GM21447 (cell line): ENCODE measurements around the gene CLCN2.

Source experiments
- ATAC-seq: cut with Tn5 transposase; IDR thresholded peaks from one replicate; pipeline ENCODE4 v1.9.1; 2021; ENCODE audit not compliant: unreplicated experiment

The CLCN2 gene

DNA sequence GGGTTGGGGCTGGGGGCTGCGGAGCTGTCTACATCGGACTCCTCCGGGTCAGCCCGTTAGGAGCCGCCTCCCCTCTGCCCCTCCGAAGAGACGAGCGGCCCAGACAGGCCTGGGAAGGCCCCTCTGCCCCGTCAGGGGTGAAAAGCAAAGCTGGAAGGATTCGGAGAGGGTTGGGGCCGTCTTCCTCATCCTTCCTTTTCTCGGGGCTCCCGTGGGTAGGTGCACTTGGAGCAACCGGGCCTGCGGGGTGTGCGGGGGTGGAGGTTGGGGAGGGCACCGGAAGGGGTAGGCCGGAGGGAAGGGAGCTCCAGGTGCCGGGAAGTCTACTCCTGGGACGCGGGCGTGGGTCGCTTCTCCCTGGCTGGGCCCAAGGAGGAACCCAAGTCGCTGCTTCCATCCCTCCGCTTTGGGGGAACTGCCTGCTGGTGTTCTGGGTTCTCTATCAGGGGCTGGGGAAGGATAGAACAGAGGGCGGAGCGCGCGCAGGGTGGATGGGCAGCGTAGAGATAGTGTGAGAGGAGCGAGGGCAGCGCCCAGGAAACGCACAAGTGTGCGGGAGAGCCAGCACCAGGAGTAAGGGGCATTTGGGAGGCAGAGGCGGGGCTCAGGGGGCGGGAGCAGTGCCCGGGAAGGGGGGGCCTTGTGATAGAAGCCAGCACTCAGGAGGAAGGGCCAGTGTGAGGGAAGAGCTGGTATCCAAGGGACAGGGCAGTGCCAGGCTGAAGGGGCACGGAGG, 695 bp upstream of the CLCN2 start:
- ATAC-seq = peak; percentile 10

DNA sequence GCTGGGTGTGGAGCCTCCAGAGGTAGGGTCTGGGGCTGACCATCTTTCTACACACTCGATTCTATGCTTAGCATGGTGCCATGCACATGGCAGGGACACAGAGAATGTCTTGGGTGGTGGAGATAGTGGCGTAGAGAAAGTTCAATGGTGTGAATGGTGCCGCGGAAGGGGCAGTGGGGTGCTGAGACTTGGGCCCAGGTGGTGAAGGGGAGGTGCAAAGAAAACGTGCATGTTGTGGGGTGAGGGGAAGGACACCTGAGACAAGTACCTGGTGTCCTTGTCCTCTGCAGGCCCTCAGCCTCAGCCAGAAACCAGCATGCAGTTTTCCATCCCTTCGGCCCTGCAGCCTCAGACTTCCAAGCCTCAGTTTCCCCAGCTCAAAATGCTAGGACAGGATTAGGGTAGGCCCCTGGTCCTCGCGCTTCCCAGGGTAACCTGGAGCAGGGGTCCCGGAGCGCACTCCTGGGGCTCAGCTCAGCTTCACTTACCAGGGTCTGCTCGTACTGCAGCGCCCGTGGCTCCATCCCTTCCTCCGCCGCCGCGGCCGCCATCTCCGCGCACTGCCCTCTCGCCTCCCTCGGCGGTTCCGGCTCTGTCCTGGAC, 375 bp downstream of the CLCN2 start:
- no peak for ATAC-seq

DNA sequence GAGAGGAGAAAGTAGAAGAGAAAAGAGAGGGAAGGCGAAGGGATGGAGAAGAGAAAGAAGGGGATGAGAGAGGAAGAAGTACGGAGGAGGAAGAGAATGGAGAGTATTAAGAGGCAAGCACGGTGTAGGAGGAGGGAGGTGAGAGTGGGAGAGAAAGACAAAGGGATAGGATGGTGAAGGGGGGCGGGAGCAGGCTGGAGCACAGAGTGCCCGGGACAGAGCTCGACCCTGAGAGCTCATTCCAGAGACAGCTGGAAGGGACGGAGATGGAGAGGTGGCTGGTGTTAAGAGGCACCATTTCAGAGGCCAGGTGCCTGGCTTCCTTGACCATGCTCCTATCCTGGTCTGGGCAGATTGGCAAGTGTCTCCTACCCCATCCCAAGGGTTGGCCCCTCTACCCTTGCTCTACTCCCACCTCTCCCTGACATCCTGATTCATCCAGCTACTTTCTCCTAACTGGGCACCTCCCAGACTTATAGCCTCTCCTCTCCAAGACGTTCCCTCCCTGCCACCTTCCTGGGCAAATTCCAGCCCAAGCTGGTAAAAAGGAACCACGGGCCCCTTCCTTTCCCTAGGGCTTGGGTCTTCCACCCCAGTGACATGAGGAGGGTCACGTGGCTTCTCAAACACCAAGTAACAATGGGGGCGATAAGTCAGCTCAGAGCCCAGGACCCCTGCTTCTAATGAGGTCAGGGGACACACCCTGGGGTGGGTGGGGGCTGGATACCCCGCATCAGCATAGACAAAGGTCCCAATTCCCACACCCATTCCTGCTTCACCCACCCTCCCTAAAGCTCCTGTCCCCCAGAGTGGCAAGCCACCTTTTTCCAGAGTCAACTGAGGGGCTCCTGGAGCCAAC, 1.1 kb downstream of the CLCN2 start:
- no peak for ATAC-seq

DNA sequence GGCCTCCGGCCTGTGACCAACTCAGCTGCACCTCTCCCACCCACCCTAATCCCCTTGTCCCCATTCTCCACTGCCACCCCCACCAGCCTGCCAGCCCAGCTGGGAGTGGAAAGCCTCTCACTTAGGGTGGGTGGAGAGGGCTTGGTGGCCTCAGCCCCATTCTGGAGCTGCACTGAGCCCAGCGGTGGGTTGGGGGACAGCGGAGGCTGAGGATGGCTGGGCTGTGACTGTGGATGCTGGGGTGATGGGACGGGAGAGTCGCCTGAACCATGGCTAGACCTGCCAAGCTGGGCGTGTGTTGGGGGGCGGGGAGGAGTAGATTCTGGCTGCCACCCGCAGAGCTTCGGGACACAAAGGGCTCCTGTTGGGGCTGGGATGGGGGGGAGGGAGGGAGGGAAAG, 1.8 kb downstream of the CLCN2 start:
- no peak for ATAC-seq

DNA sequence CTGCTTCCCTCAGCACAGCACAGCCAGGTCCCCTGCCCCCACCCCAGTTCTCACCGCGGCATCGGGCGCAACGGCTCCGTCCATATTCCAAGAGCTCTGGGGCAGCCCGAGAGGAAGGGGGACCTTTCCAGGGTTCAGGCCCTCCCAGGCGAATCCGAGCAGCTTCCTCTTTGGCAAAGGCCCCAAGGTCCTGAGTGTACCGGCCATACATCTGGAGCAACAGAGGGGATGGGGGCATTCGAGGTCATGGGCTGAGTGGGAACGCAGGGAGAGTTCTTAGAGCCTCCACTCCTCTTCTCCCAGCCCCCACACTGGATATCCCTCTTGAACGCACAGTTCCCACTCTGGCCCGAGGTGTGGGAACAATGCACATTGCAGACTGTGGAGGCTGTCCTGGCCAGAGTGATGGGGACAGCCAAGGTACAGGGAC, 2.5 kb downstream of the CLCN2 start:
- ATAC-seq = no peak

DNA sequence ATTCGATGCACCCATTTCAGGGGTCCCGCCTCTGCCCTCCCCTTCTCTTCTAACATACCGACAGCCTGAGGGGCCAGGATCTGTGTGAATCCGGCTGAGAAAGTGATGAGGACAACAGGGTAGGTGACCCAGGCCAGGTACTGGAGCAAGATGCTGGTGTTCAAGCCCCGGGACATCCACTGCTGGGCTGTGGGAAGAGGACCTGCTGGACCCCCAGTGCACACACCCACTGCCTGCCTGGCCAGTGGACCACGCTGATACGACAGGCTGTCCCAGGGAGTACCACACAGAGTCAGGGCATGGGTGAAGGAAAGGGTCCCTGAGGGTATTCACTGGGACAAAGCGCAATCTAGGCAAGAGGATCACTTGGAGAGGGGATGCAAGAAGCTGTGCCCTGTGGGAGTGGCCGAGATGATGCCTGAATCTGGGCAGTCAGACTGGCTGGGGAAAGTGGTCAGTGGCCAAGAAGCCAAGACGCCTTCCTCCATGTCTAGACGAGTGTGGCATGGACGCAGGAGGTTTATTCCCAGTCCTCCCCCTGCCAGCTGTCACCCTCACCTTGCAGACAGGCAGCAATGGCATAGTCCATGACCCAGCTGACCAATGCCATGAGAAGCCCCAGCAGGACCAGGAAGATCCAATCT, 3.2 kb downstream of the CLCN2 start:
- ATAC-seq = no peak

DNA sequence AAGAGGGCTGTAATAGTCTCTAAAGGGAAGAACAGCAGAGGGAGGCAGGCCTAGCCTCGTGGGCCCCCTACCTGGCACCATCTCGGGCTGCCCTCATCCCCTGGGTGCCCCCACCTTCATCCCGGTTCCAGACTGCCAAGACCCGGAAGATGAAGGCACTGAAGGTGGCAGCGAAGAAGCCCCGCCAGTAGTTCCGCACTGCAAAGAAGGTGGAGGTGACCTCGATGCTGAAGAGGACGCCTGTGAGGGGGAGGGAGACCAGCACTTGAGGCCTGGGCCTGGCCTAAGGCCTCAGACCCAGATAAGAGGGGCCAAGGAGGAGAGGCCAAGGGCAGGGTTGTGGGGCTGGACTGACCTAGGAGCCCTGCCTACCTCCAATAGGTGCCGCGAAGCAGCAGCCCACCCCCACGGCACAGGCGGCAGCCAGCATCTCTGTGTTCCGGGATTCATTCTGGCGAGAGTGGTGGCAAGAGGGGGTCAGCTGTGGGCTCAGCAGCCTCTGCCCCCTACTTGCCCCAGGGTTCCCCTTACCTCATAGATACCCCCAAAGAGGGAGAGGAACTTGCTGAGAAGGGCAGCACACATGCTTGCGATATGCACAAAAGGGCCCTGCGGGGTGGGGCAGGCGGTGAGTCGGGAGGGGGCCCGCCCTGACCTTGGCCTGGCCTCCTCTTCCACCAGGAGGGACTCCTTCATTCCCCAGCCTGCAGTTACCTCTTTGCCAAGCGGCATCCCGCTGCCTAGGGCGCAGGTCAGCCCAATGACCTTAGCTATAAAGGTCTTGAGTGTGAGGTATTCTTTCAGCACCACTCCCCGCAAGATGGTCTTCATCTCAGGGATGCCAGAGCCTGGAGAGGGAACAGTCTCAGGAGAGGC, 3.9 kb downstream of the CLCN2 start:
- ATAC-seq = no peak

DNA sequence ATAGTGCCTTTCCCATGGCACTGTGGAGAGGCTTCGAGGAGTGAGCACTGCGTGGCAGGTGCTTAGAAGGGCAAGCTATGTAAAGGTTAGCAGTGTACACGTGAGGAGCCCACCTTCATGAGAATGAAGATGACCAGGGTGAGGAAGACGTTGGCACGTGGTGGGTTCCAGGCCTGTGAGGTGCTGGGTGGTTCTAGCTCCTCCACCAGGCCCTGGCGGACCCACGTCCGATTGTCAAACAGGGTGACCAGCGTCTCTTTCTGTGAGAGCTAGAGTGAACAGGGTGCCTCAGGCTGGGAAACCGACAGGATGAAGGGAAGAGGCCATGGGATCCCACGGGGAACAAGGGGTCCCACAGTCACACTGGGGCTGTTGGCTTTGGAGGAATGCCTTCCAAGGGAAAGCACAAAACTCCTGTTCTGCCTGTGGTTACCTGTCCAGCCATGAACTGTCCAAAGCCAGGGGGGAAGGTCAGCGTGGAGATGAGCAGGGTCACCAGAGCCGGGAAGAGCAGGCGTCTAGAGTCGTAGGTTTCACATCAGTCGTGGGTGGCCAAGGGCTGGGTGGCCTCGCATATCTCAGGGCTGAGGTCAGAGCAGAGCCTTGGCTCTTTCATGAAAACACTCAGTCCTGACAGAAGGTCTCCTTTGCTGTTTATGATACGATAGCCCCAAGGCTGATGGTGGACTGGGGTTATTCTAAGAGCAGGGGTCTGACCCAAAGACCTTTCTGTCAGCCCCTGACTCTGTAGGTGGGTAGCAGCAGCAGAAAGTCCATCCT, 6.0 kb downstream of the CLCN2 start:
- ATAC-seq = no peak

DNA sequence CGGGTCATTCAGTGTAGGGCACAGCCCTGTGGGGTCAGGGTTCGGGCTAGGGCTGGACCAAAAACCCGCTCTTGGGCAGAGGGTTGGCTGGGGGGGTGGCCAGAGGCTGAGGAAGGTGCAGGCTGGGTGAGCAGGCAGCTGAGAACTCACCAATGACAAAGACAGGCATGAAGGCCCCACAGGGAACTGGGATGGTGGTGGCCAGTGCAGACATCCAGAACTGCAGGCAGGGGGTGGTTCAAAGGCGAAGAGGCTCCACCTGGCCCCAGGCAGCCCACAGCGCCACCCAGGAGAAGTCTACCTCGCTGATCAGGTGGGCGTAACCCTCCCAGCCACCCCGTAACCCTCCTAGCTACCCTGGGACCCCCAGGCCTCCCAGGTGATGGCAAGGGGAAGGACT, 6.7 kb downstream of the CLCN2 start:
- no peak for ATAC-seq

DNA sequence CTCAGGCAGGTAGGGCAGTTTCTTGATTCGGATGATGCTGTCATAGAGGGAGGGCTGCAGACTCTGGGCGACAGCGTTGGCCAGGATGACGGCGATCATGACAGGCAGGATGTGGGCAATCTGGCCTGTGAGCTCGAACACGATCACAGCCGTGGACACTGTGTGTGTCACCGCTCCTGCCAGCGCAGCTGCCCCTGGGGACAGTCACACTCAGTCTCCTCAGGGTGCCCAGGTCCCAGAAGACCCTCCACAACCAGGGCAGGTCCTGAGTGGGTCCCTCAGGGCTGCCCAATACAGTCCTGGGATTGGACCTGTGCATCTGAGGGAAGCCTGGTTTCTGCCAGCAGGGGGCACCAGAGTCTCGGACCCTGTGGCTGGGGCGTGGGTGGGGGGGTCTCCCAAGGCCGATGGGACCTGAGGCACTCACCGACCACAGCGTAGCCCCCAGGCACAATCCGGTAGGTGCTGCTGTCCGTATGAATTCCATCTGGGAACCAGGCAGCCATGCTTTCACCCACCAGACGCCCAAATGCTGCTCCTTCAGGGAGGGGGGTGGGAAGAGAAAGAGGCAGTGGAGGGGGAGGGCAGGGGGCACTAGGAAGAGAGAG, 7.2 kb downstream of the CLCN2 start:
- no peak for ATAC-seq

DNA sequence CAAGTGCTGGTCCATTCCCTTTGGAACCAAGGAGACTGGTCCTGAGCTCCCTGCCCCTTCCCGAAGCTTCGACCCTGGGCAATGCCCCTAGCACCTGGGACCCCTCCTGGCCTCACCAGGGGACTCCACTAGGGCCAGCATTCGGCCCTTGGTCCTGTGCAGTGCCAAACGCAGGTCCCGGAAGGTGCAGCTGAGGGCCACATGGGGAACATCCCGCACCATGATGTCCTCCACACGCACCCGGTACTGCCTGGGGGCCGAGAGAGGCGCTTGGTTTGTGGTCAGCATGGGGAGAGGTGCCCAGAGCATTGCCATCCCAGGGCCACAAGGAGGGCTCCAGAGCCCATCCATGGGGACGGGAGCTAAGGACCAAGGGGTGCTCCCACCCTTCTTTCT, 7.9 kb downstream of the CLCN2 start:
- ATAC-seq = no peak

DNA sequence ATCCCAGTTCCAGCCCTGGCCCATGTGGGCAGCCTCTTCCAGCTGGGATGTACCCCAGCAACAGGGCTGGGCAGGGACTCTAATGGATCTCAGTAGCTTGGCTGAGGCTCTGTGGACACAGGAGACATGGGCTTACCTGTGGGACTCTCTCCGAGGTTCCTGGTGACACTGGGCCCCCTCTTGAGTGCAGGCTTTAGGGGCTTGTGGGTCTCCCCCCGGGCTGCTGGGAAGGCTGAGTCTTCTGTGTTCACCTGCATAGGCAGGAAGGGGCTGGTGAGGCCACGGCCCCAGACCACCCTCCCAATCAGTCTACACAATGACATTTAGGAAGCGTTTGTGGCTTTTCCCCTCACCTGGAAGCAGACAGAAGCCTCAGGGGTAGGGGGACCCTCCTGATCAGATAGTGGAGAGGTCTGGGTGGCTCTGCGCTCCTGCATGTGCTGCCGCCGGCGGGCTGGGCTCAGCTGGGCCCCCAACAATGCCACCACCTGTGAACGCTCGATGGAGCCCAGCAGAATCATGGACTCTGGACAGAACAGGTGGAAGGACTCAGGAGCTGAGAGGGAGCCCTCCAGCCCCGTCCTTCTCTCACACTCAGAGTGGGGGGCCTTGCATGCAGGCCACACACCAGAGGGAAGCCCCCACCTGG, 8.4 kb downstream of the CLCN2 start:
- no peak for ATAC-seq

DNA sequence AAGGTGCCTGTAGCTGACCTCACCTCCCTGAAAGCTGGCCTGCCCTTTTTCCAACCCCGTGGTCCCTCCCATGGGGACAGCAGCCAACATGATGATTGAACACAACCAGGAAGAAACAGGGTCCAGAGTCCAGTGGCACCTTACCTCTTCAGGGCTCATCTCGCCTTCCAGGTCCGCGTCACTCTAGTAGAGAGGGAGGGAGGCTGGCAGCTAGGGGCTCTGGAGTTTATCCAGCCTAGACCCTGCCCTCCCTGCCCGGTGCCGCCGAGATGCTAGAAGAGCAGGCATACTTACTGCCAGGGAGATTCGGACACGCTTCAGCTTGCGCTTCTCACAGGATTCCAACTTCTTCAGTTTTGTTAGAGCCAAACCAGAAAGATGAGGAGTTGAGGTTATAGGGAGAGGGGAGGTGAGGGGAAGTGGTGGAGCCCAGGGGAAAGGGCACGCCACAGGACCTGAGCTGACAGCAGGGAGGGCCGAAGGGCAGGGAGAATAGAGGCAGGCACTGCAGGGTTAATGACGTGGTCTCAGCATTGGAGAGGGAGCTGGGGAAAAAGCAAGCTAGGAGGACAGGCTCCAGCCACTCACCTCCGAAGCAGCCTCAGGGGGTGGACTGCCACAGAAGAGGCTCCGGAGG, 9.1 kb downstream of the CLCN2 start:
- ATAC-seq = no peak

DNA sequence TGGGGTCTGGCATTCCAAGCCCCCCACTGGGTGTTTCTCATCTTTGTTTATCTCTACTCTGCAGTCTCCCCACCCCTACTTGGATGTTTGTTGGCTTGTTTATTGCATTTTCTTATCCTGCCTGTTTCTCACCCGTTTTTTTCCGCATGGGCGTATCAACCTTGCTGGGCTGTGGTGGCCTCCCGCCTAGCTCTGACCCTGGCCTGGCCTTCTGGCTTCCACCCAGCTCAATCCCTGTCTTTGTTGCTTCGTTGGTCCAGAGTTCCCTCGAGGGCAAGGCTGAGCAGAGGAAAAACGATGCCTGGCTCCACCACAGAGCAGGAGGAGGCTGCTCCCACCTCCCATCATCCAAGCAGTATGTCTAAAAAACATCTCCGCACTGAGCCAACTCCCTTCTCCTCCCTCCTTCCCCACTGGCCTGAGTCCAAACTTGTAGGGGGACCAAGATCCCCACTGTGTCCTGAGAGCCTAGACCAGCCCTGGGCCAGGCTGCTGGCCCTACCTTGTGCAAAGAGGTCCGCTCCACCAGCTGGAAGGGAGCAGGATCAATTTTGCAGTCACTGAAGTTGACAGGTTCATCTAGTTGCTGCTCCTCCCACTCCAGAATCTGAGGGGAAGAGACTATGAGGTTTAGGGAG, 9.8 kb downstream of the CLCN2 start:
- ATAC-seq = no peak

DNA sequence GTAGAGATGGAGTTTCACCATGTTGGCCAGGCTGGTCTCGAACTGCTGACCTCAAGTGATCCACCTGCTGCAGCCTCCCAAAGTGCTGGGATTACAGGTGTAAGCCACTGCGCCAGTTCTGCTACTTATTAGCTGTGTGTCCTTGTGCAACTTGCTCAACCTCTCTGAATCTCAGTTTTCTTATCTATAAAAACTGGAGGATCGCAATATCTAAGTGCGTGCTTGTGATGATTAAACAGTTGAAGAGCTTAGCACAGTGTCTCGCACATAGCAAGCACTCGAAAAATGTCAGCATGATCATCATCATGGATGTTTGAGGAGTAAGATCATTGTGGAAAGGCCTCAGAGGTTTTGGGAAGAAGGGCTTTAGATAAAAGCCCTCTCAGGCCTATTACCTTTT, 10.8 kb downstream of the CLCN2 start:
- ATAC-seq = no peak

DNA sequence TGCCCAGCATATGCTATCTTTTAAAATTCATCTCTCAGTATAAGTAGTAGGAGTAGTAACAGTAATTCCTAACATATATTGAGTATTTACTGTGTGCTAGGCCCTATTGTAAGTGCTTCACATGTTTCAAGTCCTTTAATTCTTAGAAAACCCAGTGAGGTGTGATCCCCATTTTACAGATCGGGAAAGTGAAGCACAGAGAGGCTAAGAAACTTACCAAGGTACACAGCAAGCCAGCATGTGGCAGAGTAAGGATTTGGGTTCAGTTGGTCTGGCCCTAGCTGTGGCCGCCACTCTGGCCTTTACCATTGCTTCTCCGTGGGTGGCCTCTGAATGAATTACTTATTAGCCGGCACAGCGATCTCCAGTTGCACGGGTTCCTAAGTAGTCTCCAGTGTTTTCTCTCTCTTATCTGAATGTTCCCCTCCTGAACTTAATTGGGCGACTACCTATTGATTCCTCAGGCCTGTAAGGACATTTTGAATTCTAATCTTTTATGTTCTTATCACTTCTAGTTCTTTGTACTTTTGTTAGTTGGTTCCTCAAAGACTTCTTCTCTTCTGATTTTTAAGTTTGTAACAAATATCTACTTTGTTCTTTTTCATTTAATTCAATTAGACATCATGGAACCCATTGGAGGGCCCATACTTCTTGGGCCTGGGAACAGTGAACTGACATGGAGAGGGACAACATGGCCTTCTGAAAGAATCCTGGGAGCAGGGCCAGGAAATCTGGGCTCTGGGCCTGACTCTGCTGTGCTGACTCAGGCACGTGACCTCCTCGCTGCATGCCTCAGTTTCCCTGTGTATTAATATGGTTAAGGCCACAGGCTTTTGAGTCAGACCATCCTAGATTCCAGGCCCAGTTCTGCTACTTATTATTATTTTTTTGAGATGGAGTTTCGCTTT, 11.6 kb downstream of the CLCN2 start:
- ATAC-seq = no peak

DNA sequence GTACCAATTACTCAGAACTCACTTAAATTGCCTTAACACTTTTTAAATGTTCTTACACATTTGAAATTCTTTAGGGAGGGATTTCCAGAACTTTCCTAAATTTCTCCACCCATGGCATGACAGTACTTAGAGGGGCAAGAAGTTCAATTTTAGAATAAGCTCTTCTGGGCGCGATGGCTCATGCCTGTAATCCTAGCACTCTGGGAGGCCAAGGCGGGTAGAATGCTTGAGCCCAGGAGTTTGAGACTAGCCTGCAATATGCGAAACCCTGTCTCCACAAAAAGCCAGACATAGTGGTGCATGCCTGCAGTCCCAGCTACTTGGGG, 13.4 kb downstream of the CLCN2 start:
- ATAC-seq = no peak
